Epithelial cell of proximal tubule (primary cell): ENCODE results near the gene C1orf21. TPM values are rescaled to one million over a fixed set of nuclear protein-coding genes. Genes with fewer than 3 reads are reported as not detected.

Experiments used
- DNase-seq: peaks from one replicate; pipeline ENCODE4 v3.0.0-alpha.2; 2011; ENCODE audit warnings: low read depth
- H3K4me3 ChIP-seq: 2 replicates; pipeline ENCODE4 v1.5.1; 2011; ENCODE audit warnings: low read depth, mild to moderate bottlenecking, low read length
- CTCF ChIP-seq: conservative IDR thresholded peaks from 2 replicates; pipeline ENCODE4 v1.5.1; 2012; ENCODE audit warnings: low read depth, mild to moderate bottlenecking, low read length
- total RNA-seq: library from RNA; depleted of rRNA; stranded (reverse); fragments of >200 nt; gene quantifications from 2 replicates; pipeline ENCODE4 v1.2.3, GENCODE V29; 2015

Gene C1orf21
- total RNA-seq, 1 donor from 2014 or later: 2.3 TPM

- H3K4me3 ChIP-seq: no peak overlapping the region
- TF ChIP-seq CTCF: no peak
- no peak for DNase-seq
Measured at GRCh38 chr1:184647471-184647870, 260.6 kb downstream of the C1orf21 start.

GRCh38 chr1:184648160-184648855 is 261.5 kb downstream of the C1orf21 start:
- DNase-seq: no peak
- no peak for TF ChIP-seq CTCF
- no peak overlapping the region for H3K4me3 ChIP-seq

- H3K4me3 ChIP-seq: no peak overlapping the region
- TF ChIP-seq CTCF: no peak
- DNase-seq: no peak
Measured at GRCh38 chr1:184648856-184649201, 262.0 kb downstream of the C1orf21 start.

- DNase-seq: no peak
- TF ChIP-seq CTCF: no peak
- no peak overlapping the region for H3K4me3 ChIP-seq
Measured at GRCh38 chr1:184649451-184649888, 262.6 kb downstream of the C1orf21 start.

GRCh38 chr1:184650177-184650866 is 263.5 kb downstream of the C1orf21 start:
- no peak overlapping the region for H3K4me3 ChIP-seq
- no peak for TF ChIP-seq CTCF
- DNase-seq: no peak

GRCh38 chr1:184655185-184655584 is 268.4 kb downstream of the C1orf21 start:
- H3K4me3 ChIP-seq: no peak overlapping the region
- no peak for DNase-seq
- TF ChIP-seq CTCF: no peak

- H3K4me3 ChIP-seq: no peak overlapping the region
- TF ChIP-seq CTCF: no peak
- no peak for DNase-seq
Measured at GRCh38 chr1:184656221-184656620, 269.4 kb downstream of the C1orf21 start.
